ENCODE data around the gene PIAS1.
"Not testable (repeated sequence)": the region's sequence is repeated elsewhere in the genome, so short reads cannot be mapped to it uniquely, and the experiment has no call there.

The PIAS1 gene

DNA sequence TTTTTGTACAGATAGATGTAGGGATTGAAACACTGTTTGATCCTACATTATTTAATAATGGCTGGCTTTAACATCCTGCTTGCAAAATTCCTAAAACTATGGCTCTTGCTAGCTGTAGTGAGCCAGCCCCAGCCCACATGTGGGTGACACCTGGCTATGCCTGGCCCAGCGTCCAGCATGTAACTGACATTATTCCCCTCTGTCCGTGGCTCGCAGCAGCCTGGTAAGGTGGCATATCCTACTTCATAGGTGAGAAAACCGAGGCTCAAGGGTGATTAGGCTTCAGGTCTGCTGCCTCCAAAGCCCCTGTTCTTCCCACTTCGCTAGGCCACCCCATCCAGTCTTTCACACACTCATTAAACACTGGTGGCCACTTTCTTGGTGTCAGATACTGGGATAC lies 149.4 kb downstream of the PIAS1 start:
- DNase-seq (ENCODE audit: low read depth), result no peak

DNA sequence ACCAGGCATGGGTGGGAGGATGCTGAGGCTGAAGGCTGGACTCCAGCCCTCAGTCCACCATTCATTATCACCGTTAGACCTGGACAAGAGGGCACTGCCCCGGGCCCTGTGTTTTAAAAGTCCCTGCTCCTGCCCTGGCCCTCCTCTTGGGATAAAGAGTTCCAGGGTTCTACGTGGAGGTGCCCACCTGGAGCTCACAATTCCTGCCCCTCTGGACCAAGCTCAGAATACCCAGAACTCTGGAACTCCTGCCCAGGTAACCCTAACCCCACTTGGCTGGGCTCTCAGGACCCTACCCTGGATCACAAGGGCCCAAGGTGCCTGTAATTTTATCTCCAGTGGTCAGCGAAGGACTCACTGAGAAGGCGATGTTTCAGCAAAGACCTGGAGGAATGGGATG lies 149.8 kb downstream of the PIAS1 start:
- DNase-seq (ENCODE audit: low read depth), result no peak

DNA sequence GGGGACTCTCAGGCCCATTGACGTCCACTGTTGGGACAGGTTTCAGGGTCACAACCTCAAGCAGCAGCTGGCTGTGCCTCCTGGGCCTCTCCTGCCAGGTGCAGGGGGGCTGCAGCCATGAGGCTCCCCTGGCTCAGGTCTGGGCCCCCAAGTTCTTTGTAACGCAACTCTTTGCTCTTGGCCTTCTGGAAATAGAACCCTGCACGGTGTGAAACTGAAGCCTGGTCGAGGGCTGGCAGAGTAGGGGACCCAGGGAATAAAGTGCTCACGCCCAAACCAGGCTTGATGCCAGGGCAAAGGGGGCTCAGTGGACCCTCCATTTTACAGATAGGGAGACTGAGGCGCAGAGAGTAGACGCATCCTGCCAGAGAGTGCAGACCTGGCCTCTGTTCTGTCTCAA lies 150.2 kb downstream of the PIAS1 start:
- no peak for DNase-seq (ENCODE audit: low read depth)

DNA sequence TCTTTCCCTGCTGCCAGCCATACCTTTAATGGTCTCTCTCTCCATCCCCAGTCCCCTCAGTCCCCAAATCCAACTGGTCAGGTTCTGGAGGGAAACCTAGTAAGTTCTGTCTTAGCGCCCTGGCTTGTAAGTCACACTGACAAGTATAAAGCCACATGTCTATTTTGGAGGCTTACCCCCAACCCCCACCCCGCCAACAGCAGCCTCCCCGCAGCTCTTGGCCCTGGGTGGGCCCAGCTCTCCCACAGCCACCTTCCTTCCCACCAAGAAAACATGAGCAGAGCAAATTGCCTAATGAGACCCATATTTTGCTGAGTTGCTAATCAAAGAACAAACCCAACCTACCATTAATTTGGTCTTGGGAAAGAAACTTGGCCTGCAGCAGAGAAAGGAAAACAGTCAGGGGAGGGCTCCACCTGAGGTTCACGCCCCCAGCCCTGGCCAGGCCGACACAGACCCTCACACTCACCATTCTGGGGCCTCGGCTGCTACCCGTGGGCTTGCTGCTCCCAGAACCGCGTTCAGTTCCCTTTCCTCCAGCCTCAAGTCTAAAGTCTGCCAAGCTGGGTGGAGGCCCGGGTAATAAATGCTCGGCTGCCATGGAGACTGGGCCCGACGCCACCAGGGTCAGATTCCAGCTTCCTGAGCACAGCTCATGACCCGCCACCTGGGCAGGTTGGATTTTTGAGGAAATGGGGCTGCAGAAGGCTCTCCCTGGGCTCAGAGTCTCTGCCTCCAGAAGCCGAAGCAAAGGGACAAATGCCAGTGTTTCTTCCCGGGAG lies 150.9 kb downstream of the PIAS1 start, which contains the start of gene CALML4:
Gene CALML4, minus strand, starts transcription at position 557 of the 782 bp plus-strand sequence. Its CDS starts 85 bp downstream, at position 472.
- DNase-seq (ENCODE audit: low read depth), result no peak

DNA sequence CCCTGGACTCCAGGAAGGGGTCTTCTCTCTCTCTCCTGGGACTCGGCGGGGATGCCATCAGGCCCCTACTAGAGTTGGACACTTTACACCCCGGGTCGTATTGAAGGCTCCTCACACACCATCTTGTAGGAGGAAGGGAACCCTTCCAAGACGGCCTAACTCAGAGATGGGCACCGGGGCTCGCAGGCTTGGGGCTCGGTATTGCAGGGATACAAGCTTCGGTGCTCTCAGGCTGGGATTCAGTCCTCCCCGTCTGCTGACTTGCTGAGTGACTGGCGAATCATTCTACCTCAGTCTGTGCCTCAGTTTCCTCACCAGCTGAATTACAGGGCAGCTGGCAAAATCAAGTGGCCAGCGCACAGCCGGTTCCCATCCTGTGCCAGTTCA lies 151.4 kb downstream of the PIAS1 start:
- no peak for DNase-seq (ENCODE audit: low read depth)

DNA sequence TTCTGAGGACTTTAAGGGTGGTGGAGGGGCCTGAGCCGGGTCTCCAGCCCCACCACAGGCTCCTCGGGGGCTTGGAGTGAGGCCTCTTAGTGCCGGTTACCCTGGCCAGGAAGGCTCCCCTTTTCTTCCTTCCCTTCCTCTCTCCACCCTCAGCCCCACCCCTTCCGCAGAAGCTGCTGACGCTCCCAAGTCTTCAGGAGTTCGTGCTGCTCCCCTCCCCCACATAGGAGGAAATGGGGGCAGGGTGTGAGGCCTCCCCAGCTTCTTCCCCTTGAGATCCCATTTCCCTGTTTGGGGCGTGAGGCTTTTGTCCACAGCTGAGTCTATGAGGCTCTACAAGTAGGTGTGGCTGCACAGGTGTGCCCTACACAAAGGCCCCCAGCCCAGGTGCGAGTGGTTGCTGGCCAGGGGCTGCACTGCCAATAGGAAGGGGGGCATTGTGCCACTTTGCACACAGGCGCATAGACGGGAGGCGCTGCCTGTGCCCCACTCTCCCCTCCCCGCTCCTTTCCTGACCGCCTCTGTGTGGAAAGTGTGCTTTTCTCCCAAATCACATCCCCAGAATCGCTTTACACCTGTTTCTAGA lies 151.9 kb downstream of the PIAS1 start:
- no peak for DNase-seq (ENCODE audit: low read depth)

DNA sequence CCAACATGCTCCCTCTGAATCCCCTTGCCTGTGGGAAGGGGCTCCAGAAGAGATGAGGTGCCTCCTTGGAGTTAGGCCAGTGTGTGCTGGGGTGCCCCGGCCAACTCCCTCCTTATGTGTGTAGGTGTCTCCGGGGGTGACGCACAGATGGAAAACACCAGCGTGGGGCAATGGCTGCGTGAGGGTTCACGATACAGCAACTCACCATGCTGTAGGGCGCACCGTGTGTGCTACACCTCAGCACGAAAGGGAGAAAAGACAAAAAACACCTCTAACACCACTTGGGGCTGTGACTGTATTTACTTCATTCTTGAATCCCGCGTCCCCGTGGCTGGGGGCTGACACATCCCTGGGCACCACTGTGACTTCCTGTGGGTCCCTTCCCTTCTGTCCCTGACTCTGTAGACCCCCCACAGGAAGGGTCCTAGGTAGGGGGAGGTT lies 152.6 kb downstream of the PIAS1 start:
- no peak for DNase-seq (ENCODE audit: low read depth)

- DNase-seq (ENCODE audit: low read depth), result no peak
Measured at GRCh38 chr15:68207176-68207935, 153.2 kb downstream of the PIAS1 start.

DNA sequence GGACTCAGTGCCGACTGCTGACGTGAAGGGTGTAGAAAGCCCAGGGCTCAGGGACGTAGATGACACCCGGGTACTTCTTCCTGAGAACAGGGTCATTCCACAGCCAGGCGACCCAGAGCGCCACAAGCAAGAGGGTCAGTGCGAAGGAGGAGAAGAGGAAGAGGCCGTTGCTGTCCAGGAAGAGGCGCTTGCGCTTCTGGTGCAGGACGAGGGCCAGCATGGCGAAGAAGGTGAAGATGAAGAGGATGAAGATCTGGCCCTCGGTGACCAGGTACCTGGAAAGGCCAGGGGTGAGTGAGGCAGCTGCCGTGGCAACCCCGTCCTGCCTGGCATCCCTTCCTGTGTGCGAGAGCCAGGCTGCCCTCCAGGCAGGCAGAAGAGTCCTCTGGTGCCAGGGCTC lies 154.0 kb downstream of the PIAS1 start:
- DNase-seq (ENCODE audit: low read depth), result no peak

DNA sequence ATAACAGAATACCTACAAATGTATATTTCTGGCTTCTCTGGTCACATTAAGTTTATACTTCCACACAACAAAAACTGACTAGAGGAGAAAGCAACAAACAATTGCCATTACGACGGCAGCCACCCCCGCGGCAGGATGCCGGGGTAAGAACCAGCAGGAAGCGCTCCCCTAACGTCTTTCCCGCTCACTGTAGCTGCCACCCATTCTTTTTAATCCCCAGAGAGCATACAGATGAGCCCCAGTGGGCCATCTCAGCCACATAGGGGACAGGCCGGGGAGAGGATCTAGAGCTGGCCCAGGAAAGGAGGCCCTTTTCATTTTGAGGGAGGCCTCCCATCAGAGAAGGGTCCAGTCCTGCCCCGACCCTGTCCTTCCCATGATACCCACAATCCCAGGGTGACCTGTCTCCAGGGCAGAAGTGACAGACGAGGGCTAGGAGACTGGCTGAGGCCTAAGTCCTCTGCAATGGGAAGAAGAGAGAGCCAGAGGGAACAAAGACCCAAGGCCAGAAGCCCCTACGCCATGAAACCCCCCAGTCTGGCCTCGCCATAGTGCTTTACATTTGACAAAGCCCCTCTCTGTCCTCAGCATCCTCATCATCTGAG lies 154.6 kb downstream of the PIAS1 start:
- DNase-seq (ENCODE audit: low read depth), result no peak

DNA sequence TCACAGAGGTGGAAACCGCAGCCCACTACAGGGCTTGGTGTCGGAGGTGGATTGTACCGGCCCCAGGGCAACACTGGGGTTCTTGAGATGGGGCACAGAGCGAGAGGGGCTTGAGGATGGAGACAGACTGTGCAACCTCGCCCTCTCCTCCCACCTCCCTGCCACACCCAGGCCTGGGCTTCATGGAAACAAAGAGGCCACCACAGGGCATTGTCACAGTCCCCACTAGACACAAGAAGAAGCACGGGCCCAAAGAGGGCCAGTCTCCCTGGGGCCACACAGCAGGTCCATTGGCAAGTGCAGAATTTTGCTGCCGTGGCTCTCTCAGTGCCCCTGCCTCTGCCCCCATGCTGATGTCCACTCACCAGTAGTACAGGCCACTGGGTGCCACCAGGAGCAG lies 155.2 kb downstream of the PIAS1 start:
- no peak for DNase-seq (ENCODE audit: low read depth)

DNA sequence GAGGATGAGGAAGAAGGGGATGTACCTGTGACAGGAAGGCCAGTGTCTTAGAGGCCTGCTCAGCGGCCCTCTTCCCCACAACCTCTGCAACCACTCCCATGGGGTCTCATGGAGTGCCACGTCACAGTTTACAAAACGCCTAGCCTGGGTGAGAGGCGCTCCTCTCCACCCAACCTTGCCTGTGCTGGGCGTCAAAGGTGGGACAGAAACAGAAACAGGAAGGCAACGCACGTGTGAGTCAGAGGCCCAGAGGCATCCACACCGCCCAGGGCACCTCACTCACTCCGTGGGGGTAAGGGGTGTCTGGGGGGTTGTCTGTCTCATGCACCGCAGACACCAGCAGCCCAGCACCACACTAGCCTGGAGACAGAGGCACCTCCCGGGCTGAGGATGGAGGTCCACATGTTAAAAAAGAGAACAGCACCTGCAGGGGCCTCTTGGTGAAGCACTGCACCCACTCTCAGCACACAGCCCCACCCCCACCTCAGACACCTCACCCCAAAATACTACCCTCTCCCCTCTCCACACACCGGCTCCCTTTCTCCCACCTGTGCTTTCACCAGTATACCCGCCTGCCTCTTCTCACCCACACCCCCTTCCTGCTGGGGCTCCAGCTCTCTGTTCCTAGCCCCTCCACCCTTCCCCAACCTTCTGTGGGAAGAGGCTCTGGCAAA lies 155.8 kb downstream of the PIAS1 start:
- no peak for DNase-seq (ENCODE audit: low read depth)

- DNase-seq (ENCODE audit: low read depth), result no peak
Measured at GRCh38 chr15:68210409-68210756, 156.3 kb downstream of the PIAS1 start.

DNA sequence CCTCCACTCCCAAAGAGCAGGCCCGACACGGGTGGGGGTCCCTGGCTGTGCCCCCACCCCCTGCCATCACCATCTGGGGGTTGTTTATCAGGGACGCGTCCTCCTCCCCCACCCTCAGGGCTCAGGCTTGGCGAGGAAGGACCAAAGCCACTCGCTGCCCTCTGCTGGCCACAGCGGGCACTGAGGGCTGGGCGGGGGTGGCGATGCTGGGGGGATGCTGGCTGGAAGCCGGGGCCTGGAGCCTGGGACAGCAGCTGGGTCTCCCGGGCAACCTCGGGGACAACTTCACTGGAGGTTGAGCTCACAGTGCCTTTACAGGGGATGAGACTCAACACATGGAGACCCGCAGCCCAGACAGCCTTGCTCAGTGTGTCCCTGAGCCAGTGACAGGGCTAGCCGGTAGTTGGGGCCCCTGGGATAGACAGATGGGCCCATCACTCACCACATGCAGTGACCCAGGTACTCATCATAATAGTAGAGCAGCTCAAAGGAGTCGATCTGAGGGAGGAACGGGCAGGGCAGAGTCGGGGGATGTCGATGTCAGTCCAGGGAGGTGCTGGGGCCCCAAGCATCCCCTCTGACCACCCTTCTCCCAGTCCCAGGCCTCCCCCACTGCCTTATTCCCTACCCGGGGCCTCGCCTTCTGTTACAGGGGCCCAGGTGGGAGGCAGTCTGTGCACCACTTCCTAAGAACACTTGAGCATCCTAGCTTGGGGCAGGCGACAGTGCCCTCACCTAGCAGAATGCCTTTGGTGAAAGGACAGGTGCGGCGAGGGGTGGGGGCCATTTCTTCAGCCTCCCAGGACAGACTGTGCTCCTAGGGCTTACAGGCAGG lies 156.9 kb downstream of the PIAS1 start:
- peak; percentile 17 for DNase-seq (ENCODE audit: low read depth)

DNA sequence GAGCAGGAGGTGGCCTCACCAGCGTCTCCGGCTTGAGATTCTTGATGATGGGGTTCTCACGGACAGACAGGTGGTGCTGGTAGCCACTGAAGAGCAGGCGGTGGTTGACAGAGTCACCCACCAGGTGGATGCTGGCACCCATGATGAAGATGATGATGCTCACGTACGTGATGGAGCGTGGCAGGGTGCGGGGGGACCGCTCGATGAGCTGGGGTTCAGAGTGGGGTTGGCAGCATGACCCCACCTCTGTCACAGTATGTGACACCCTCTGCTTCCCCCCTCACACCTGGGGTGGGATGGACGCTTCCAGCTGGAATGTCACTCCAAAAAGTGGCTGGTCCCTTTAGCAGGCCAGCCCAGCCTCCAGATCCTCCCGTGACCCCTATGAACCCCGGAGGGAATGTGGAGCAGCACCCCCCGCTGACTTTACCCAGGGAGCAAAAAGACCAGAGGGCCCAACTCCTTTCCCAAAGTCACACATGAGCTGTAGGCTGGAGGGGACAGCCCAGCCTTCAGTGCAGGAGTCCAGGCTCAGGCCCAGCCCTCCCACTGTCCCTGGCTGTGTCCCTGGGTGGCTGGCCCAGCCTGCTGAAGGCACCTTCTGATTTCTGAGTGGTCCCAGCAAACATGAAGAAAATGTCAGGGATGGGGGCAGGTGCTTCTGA lies 157.7 kb downstream of the PIAS1 start:
- DNase-seq (ENCODE audit: low read depth), result no peak

DNA sequence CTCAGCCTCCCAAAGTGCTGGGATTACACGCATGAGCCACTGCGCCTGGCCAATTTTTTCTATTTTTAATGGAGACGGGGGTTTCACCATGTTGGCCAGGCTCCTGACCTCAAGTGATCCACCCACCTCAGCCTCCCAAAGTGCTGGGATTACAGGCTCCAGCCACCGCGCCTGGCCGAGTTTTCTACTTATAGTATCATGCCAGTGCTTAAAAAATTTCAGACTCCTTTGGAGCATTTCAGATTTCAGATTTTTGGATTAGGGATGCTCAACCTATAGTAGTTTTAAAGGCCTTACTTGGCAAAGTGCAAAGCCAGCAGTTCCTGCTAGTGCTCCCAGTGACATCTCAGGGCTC lies 159.4 kb downstream of the PIAS1 start:
- not testable (repeated sequence) for DNase-seq (ENCODE audit: low read depth)

GRCh38 chr15:68213991-68214837 lies 160.1 kb downstream of the PIAS1 start:
- DNase-seq (ENCODE audit: low read depth), result no peak

DNA sequence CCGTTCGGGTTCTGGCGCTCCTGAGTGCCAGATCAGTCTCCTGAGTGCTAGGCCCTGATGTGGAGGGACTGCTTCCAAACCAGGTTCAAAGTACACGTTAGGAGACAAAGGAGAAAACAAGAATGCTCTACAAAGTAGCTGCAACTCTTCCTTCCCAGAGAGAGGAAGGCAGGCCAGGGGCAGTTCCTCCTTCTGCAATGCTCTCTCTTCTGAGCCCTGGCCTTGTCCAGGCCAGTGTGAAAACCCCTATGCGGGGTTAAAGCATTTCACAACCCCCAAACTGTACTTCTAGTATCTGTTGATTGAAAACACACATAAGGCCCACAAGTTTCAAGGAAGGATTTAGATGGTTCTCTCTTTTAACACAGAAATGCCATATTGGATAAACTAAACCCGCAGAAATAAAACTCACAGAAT lies 160.7 kb downstream of the PIAS1 start:
- no peak for DNase-seq (ENCODE audit: low read depth)

DNA sequence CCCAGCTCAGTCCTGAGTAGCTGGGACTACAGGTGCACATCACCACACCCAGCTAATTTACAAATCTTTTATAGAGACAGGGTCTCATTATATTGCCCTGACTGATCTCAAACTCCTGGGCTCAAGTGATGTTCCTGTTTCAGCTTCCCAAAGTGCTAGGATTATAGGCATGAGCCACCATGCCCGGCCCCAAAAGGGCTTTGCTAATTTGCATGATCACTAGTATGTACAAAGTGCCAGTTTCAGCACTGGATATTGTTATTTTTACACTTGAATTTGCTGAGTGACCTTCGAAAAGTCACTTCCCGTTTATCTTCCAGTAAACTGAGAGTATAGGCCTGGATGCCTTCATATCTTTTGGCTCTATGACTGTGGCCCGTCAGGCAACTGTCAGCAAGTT lies 163.2 kb downstream of the PIAS1 start:
- DNase-seq (ENCODE audit: low read depth), result no peak

DNA sequence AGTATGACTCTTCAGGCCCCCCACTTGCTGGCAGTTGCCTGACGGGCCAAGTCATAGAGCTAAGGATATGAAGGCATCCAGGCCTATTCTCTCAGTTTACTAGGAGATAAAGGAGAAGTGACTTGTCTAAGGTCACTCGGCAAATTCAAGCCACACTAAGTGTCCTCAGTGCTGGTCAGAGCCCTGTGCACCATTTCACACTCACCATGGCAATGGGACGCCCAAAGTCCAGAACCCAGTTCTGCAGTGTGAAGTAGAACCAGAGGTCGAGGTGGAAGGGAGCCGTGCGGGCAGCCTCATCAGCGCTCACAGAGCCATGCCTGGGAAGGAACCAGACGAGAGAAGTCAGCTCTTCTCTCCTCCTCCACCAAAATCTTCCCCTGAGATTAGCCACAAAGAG lies 164.2 kb downstream of the PIAS1 start:
- no peak for DNase-seq (ENCODE audit: low read depth)

Data from activated T-helper 1 cell treated with Interleukin-2 at 50 U/mL for 16 hours (primary cell).